ENCODE measurements around the gene ATG13. TPM values are rescaled to one million over a fixed set of nuclear protein-coding genes. Genes with fewer than 3 reads are reported as not detected.

The ATG13 gene
- polyA plus RNA-seq, 1 of the 3 experiments (the other 2 are of a cell fraction), result 39.4 TPM

GRCh38 chr11:46697723-46698122 is 80.4 kb downstream of the ATG13 start:
- CTCF ChIA-PET, result interaction anchor here (1.3 kb wide), 1 partner anchor 79 kb away, joined by 7 read pairs; no protein-coding TSS in a partner anchor
- H3K79me2 ChIP-seq (ENCODE audit: insufficient read depth), result peaks cover 62% of the 10 kb centered on the region
- peaks cover 5% of the 10 kb centered on the region; the same call in 1 of the 2 replicates for H4K20me1 ChIP-seq (ENCODE audit: insufficient read depth)

More at GRCh38 chr11:46697723-46698122, 80.4 kb downstream of the ATG13 start:
- Histone ChIP-seq H3K4me1 (ENCODE audit: control insufficient read depth in 1 of 2, insufficient read depth in 2 of 2, low read depth in 1 of 2, low read length in 1 of 2) (peaks cover 21 to 33% of the 10 kb centered on the region in 2 experiments; a peak in 3 of 4 replicates), H3K9me3 (no peaks in the 10 kb centered on the region), H3K27ac (ENCODE audit: low read depth in 2 of 2, low read length in 1 of 2) (peak overlapping the region in 1 of 2 experiments; percentile 92; a peak in 2 of 4 replicates), H3K4me3 (ENCODE audit: low read depth in 2 of 2, low read length in 1 of 2) (peak overlapping the region in 1 of 2 experiments; percentile 2; a peak in 1 of 4 replicates), H3K27me3 (ENCODE audit: insufficient read depth) (no peaks in the 10 kb centered on the region), H3F3A (replicated peaks; ENCODE audit: insufficient read depth) (peaks cover 7% of the 10 kb centered on the region), H3K4me2 (peak overlapping the region; percentile 52), H3K9me2 (no peaks in the 10 kb centered on the region), H2AFZ (ENCODE audit: low read depth) (no peak overlapping the region), H3K36me3 (replicated peaks in 1 of 2; ENCODE audit: control insufficient read depth in 1 of 2, insufficient read depth in 2 of 2, low read length in 1 of 2) (peaks cover 33 to 34% of the 10 kb centered on the region in 2 experiments), H3K9ac (peak overlapping the region; percentile 28; the same call in 1 of the 2 replicates)
- DNase-seq, result no peak
- WGBS (ENCODE audit: low lambda C conversion rate), result 57% methylated on average over 2 of the region's 2 CpGs
- POLR2A ChIA-PET, result no interaction called here
- TF ChIP-seq MEF2A (IDR thresholded peaks at IDR 0.05; ENCODE audit: borderline replicate concordance, low read depth) (no peak), SMC3 (IDR thresholded peaks at IDR 0.05; ENCODE audit: low read depth, low read length) (no peak), USF2 (IDR thresholded peaks at IDR 0.05; ENCODE audit: borderline replicate concordance, low read depth, low read length) (no peak), GATA2 (CRISPR knock-in tag; IDR thresholded peaks at IDR 0.05) (no peak), CTCF (IDR thresholded peaks at IDR 0.05) (no peak), RXRA (IDR thresholded peaks at IDR 0.05; ENCODE audit: borderline replicate concordance, low read depth) (no peak), MAX (IDR thresholded peaks at IDR 0.05; ENCODE audit: low read depth) (no peak), ELF1 (IDR thresholded peaks at IDR 0.05) (no peak), TAF1 (IDR thresholded peaks at IDR 0.05; ENCODE audit: borderline replicate concordance, low read depth, low read length) (no peak), ZBTB33 (IDR thresholded peaks at IDR 0.05; ENCODE audit: borderline replicate concordance, low read depth) (no peak), PBX3 (IDR thresholded peaks at IDR 0.05) (no peak), USF1 (IDR thresholded peaks at IDR 0.05; ENCODE audit: borderline replicate concordance, low read depth) (no peak), JUND (IDR thresholded peaks at IDR 0.05) (no peak)

Data from SK-N-SH (cell line).